ENCODE measurements around the gene SORCS2.

The SORCS2 gene

DNA sequence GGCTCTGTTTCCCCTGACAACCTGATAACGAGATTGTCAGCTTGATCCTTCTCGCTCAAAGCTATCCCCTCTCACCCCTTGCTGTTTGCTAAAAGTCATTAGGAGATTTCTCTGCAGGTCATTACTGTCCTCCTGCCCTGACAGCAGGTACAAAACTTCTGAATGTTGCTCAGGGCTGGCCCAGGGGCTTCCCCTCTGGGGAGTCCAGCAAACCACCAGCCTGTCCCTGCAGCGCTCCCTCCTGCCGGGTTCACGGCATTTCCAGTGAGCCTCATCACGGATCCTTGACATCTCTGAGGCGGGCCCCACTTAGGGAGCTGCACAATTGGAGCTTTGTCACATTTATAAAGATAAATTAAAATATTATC is 5.2 kb upstream of the SORCS2 start:
- no peak for DNase-seq

DNA sequence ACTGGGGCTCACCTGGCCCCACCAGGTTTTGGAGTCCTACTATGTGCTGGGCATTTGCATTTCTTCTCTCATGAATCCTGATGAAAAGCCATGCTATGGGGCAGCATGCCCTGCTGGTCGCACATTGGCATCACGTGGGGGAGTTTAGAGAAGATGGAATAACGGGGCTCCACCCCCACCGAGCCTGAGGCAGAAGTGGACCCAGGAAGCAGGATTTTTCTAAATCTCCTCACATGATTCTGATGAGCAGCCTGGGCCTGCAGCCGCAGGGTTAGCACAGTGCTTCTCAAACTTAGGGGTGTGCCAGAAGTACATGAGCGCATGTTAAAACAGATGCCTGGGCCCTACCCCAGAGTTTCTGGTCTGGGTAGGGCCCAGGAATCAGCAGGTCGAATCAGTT is 4.6 kb upstream of the SORCS2 start:
- no peak for DNase-seq

DNA sequence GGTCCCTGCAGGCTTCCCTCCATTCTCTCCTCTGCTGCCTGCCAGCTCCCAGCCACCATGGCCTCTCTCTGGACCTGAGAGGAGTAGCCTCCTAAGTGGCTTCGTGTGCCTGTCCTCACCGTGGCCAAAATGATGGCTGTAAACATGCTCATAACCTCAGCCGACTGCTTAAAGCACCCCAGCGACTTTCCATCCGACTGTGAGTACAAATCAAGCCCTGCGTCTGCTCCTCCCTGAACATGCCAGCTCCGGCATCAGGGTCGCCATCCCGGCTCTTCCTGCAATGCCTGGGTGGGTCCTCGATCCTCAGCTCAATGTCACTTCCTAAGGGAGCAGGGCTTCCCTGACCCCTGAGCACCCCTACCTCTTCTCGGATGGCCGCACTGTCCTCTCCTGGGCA is 3.3 kb upstream of the SORCS2 start:
- no peak for DNase-seq

DNA sequence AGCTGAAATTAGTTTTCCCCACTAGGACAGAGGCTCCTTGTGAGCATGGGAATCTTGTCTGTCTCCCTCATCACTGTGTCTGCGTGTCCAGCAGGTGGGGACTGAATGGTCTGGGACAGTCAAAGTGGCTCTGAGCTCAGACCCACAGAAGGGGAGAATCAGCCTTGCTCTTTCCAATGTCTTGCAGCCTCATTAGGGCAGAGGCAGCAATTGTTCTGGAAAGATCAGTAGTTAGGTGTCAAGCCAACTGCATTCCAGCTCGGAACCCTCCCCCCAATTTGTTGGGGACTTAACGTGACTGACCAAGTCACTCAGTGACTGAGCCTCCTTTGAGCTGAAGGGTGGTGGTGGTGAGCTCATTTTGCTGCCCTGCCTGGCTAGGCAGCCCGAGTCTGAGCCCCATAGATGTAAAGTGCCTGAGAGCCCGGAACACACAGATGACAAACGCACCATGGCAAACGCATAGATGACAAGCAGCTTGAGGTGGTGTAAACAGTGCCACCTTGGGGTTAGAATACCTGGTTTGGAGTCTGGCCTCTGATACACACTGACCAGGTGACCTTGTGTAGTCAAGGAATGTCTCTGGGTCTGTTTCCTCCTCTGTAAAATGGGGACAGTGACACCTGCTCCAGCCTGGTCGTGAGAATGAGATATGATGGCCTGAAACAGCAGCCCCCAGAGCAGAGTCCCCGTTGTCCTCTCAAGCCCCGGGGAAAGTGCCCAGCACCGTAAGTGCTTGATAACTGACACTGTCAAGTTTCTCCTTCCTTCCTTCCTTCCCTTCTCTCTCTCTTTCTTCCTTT is 2.7 kb upstream of the SORCS2 start:
- DNase-seq = no peak

DNA sequence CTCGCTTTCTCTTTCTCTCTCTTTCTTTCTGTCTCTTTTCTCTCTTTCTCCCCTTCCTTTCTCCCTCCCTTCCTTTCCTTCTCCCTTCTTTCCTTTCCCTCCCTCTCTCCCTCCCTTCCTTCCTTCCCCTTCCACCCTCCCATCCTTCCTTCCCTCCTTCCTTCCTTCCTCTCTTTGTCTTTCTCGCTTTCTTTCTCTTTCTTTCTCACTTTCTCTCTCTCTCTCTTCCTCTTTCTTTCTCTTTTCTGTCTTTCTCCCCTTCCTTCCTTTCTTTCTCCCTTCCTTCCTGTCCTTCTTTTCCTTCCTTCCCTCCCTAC is 2.1 kb upstream of the SORCS2 start:
- no peak for DNase-seq

DNA sequence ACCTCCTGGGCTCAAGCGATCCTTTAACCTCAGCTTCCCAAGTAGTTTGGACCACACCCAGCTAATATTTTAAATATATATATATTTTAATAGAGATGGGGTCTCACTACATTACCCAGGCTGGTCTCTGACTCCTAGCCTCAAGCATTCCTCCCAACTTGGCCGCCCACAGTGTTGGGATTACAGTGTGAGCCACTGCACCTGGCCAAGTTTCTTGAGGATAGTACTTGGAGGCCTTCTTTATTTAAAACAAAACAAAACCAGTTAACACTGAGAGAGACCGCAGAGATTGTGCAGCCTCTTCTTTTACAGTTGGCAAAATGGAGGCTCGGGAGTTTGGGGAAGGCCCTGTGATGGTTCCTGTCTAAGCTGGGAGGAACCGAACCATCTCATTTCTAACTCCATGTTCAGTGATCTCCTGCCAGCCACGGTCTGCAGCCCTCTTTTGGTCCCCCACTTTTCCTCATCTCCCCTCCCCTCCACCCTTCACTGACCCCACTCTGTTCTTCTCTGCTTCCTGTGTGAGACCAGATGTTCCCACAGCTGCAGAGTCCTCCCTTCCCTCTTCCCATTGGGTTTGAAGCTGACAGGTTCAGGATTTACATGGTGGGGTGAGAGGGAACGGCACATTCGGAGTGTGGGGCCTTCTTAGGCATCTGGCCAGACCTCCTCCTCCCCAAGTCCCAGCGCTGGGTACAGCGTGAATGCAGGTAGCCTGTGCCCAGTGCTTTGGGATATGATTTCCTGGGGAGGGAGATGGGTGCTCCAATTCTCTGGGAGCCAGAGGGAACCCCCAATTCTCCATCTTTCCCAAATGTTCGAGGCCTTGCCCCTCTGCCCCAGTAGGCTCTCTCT is 1.4 kb upstream of the SORCS2 start:
- no peak for DNase-seq

DNA sequence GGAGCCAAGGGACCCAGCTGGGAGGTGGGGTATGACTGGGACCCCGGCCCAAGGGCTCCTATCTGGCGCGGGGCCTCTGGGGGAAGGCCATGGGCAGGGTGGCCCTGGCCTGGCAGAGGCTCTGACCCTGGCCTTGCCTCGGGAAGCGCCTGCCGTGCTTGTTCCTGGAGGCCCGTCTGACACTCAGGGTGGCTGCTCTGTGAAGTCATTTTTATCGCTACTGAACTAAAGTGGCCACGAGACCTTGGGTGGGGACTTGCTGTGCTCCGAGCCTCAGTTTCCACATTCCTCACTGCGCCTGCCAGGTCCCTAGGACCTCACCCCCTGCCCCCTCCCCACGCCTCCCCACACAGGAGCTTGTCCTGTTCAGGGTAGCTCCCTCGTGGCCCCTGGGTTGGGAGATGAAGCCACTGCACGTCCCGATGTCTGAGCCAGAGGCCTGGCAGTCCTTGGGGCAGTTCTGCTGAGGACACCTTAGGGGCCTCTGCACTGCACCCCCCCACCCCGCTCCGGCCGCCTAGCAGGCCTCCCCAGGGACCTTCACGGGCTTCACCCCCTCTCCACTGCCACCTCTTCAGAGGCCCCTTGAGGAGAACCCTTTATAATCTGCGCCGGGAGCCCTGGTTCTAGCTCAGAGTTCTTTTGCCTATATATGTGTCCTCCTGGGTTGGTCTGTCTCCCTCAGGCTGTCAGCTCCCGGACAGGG is 639 bp upstream of the SORCS2 start:
- DNase-seq = no peak

DNA sequence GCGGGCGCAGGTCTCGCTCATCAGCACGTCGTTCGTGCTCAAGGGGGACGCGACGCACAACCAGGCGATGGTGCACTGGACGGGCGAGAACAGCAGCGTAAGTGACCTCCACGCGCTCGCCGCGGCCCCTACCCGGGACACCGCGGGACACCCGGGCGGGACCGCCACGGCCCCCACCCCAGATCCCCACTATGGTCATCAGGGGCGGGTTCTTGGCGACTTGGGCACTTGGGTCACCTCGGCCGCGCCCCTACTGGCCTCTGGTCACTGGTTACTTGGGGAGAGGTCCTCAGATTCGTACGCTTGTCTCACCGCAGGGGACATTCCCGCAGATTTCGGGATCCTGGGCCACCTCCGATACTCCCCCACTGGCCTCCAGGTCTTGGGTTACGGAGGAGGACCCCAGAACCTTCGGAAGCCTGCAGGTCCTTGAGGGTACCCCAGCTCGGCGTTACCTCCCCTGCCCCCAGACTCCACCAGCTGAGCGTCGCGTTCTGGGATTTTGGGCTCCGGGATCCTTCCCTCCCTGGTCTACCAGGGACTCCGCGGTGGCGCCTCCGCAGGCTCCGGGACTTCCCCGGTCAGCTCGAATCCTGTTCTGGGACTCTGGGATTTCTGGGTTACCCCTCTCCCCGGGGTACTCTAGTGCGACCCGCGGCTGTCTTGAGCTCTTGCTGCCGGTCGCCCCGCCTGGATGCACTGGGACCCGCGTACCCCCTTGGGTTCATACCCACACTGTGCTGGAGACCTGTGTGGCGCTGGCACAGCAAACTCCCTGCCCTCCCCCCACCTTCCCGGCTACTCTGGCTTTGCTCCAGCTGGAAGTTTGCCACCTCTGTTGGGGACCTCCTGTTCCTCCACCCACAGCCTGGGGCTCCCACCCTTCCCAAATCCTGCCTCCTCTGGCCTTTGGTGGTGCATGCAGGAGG is 956 bp downstream of the SORCS2 start:
- DNase-seq = no peak

DNA sequence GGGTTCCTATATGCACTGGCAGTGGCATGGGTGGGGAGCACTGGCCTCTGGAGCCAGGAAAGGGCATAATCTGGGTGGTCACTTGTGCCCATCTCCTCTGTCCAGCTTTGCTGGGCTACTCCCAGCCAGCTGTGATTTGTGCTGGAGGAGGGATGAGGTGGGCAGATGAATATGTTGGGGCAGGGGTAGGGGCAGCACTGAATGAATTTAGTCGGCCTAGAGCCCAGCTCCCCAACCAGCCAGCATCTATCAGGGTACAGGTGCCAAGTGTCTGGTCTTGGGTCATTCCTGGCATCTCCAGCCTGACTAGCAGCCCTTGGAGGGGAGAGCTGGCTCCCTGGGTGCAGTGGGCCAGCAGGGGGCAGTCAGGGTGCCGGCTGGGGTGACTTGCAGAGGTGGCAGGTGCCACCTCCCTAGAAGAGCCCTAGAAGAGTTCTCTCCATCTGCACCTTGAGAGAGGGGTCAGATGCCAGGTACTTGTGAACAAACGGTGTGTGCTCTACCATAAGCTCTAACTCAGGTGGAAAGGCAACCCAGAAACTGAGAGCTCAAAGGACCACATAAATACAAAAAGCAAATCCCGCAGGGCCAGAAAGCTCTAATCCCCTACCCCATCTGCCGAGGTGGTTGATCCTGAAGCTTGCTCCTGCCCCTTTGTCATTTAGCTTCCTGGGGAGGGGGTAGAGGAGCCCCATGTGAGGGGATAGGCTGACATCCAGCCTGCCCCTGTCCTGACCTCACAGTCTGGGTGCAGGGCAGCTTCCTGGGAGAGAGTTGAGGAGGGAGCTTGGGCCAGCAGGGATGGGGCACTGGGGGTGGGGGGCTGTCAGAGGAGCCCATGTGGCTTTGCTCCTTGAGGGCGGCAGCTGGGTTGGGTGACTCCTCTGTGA is 2.2 kb downstream of the SORCS2 start:
- peak; percentile 12 for DNase-seq

DNA sequence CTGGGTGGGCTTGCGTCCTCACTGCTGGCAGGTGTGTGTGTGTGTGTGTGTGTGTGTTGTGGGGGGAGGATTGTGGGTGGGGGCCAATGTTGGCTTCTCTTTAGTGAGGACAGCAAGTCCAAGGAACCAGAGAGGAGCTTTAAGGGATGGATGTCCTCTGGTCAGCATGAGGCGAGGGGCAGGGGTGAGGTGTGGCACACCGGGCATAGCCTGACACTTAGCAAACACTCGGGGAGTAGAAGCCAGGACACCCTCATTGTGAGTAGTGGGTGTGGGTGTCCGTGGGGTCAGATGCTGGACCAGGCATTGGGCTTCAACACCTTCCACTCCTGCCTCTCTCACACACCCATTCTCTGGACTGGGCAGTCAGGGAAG is 2.8 kb downstream of the SORCS2 start:
- DNase-seq = no peak

DNA sequence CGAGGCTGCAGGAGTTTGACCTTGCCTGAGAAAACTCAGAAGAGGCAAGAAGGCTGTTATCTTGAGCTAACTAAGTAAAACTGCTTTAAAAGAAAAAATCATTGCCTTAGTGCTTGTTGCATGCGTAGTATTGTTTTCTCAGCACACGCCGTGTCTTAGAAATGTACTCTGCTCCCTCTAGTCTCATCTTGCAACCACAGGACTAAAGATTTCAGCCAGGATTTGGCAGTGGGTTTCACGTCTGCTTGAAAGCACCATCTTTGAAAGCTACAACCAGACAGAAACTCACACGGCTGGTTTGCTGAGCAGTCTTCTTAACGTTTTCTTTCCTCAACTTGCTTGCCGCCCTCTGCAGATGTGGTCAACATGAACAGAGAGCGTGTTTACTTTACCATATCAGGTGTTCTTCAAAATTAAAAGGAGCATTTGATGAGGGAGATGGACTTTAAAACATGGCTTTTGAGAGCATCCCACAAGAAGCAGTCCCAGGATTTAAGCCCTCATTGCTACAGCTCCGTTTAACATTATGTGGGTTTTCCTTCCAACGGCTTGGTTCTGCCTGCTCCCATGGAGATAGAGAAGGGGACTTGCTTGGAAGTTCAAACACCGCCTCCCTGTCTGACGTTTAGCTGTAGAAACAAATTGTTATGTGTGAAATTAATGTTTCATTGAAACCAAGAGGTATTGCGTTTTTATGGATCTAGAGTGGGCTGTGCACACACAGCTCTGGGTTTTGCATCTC is 3.4 kb downstream of the SORCS2 start:
- no peak for DNase-seq

DNA sequence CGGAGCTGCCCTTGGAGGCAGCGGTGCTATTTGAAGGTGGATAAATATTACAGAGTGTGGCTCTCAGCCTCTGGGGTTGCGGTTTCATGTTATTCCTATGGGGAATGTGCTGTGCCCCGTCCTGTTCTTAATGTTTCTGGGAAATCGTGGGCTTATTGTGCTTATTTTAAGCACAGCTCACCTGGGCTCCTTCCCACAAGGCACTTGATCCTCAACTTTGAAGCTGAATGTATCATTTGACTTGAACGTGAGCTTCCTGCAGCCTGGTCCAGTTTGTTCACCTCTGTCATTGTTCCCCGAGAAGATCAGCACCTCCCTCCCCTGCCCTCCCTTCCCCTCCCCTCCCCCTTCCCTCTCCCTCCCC is 3.9 kb downstream of the SORCS2 start:
- no peak for DNase-seq

DNA sequence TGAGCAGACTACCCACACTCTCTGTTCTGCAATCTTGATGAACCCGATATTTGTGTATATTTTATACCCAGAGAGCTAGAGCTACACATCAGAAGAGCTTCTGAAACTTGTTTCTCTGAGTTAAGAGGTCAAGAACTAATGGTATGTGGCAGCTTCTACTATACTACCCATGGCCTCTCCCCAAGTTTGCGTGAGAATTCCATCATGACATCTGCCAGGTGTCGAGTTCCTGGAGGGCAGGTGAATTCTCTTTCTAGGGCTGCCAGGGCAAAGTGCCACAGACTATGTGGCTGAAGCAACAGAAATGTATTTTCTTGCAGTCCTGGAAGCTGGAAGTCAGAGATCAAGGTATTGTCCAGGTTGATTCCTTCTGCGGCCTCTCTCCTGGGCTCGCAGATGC is 4.4 kb downstream of the SORCS2 start:
- DNase-seq = no peak

DNA sequence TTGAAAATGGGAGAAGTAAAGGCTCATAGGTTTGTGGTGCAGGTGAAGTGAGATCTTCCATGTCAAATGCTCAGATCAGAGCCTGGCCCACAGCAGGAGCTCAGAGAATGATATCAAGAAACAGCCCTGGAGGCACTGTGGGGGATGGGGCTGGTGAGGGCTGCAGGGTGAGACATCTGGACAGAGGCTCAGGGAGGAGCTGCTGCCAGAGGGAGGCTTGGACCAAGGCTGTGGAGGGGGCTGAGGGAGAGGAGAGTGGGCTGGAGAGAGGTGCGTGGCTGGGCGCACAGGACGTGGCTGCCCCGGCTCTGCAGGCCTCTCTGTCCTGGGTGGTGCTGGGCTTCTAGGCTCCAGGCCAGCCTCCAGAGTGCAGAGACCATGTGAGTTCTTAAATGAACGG is 5.6 kb downstream of the SORCS2 start:
- DNase-seq = no peak

DNA sequence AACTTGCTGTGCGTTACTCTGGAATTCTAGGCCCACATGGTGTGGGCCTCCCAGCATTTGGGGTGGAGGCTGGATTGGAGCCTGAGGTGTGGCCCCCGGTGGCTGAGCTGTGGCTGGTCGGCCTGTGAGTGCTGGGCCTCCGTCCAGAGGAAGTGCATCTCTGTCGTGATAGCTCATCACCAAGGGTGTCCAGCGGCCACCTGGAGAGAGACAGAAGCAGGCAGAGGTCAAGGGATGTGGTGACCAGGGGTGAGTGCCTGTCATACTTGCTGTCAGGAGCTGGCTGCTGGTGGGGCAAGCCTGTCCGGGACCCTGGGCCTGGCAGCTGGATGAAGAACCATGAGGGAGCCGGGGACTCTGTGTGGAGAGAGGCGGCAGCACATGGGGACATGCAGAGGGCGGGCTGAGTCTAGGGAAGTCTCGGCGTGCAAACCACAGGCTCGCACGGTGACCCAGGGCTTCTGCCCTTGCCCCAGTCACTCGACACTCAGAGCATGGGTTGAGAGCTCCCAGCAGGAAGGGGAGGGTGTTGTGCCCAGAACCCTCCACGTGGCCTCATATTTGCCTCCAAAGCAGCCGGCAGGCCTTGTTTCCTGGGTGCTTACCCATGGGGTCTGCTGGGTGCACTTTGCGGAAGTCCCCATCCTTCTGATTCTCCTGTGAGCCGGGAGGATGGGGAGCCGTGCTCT is 6.2 kb downstream of the SORCS2 start:
- DNase-seq = no peak

DNA sequence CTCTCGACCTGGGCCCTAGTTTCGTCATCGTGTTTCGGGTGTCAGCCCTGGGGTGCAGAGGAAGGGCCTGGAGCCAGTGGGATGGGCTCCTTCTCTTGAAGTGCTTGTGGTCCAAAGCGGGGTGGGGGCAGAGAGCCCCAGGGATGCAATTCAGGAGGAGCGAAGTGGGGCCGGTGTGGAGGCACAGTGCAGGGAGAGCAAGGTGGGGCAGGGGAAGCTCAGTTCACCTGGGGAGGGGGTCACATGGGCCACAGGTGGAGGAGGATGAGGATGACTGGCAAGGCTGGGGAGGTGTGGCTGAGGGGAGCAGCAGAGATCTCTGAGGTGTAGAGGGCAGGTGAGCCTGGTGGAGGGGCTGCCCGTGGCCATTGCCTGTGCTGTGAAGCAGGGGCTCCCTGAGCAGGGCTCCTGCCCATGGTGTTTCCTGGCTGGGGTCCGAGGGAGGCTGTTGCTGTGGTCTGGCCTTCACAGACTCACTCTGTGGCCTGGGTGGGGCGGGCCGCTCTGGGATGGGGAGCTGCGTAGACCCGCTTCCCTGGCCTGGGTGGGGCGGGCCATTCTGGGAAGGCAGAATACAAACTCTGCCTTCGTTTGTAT is 6.9 kb downstream of the SORCS2 start:
- DNase-seq = no peak

DNA sequence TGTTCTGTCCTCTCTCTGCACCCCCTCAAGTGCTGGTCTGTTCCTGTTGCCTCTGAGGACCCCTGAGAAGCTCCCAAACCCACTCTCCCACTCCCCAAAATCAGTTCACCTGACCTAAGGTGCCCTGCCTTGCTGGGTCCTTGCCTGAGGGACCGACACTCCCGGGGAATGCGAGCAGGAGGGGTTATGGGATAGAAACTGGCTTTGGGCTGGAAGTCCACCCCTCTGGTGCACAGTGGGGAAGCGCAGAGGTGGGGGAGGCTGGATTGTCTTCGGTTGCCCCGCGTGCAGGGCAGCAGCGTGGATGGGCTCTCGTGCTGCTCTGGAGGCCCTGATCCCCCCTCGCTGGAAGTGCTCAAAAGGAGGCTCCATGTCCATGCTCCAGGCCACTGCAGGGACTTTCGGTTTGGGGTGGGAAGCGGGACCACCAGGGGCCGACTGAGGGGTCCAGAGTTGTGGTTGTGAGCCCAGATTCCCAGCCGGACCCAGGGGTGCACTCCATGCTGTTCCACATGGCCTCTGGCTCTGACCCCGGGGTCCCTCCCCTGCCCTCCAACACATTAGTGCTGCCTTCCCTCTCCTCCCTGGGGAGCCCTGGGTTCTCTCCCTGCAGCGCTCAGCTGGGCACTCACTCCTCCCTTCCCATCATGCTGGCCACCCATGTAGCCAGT is 7.6 kb downstream of the SORCS2 start:
- no peak for DNase-seq

DNA sequence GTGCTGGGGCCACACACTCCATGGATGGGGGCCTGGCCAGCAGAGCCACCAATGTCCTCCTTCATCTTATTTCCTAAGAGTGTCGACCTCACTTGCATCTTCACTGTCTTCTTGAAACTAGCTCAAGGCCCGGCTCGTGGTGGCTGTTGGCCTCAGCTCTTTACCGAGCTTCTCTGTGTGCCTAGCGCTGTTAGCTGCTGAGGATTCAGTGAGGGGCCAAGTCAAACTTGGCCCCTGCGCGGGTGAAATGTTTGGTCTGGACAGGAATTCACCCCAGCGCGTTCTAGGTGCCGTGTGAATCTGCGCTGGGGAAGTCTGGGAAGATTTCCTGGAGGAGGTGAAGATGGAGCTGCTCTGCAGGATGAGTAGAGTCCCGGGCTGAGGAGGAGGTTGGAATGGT is 8.5 kb downstream of the SORCS2 start:
- no peak for DNase-seq

Measured in CD4-positive, alpha-beta T cell treated with Interleukin-17A for 4 hours (primary cell).